Cardiac septum (tissue), 1 donor: ENCODE data around the gene DCAF16. TPM values are rescaled to one million over a fixed set of nuclear protein-coding genes. Genes with fewer than 3 reads are reported as not detected.

Source experiments
- DNase-seq: peaks from one replicate; pipeline ENCODE4 v3.0.0-alpha.2; 2020; ENCODE audit warnings: low spot score
- intact Hi-C: fragments of 100-400 bp; cut with DNase I; formaldehyde crosslinking; loops from one replicate; pipeline ENCODE4 v1.14.0; 2022
- total RNA-seq: library from RNA; stranded (reverse); fragmentation: NEBNext Ultra II Directional; extraction: Animal tissue kit (Norgen Biotek cat#: 25700); gene quantifications from one replicate; pipeline ENCODE4 v1.2.1, GENCODE V29; 2021
- donor health status: DM: no; HTN: no; CAD: no.

Gene DCAF16
- total RNA-seq, 1 donor from 2014 or later: 17.9 TPM

- DNase-seq: no peak
- intact Hi-C loops: no loop called here
These were observed 23.2 kb downstream of the DCAF16 start for GRCh38 chr4:17787315-17787714.

DNA sequence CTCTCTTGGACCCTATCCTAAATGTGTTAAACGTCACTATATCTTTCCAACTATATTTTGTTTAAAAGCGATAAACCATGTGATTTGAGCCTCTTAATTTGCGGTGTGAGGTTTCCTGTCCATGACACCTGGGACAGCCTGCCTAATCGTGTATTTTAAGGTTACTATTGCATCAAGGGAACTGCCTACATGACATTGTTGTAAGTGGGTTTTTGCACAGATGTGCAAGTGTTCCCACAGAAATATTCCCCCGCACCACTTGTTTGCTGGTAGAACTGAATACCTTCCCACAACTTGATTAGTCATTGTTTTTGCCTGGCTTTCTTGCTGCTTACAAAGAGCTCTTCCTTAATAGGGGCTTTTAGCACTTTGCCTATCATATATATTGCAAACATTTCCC lies 24.0 kb downstream of the DCAF16 start:
- no peak for DNase-seq
- intact Hi-C loops: no loop called here

DNA sequence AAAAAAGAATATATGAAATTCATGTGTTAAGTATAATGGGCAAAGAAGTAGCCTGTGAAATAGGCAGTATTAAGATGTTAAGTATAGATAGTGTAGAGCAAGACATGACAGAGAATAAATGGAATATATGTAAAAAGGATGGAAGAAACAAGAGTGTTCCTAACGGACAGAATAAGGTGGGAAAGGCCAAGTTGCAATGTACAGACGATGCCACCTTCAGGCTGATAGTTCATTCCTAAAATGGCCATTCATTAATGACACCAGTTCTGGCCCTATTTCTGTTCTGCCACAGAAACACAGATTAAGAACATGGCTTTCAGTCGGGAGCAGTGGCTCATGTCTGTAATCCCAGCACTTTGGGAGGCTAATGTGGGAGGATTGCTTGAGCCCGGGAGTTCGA lies 24.7 kb downstream of the DCAF16 start:
- no peak for DNase-seq
- intact Hi-C loops: no loop called here

DNA sequence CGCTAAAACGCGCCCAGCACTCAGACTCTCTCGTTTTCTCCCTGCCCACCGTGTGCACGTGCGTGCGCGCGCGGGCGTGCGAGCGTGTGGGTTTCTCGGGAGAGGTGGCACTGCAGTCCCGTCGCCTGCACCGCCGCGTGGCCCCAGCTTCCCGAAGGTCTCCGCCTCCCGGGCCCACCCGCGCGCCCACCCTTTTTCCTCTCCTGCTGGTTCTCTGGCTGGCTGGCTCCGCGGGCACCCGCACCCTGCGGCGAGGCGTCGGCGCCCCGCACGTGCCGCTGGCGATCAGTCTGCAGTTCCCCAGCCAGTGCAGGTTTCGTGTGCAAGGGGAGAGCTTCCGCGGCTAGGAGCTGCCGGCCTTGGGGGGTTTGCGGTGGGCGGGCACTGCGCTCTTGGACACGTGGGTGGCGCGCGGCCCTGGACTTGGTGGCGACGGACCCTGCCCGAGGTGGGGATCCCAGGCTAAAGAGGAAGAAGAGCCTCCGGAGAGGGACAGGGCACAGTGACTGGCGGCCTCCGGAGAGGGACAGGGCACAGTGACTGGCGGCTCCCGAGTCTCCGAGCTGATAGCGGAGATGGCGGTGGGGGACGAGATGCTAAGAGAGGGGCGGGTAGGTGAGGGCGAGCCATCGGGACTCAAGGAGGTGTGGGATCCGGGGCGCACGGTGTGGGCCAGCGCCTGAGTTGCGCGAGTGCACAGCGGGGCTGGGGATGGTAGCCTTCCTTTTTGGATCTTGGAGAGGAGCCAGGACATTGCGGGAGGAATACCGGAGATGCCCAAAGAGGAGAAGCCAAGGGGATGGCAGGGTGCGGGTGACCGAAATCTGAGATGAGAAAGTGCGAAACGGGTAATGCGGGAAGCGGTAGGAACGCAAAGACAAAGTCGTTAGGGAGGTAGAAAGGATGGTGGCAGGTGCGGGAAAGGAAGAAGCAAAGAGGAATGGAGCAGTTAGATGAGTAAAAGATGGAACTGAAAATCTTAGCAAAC lies 29.0 kb downstream of the DCAF16 start, which contains the start of gene FAM184B:
Gene FAM184B, minus strand, starts transcription at position 322 of the 988 bp plus-strand sequence. CDS start 322 bp downstream, outside the sequence.
- intact Hi-C loops: no loop called here

GRCh38 chr4:17780501-17781299 lies 29.9 kb downstream of the DCAF16 start:
- DNase-seq: no peak
- intact Hi-C loops: no loop called here

More for the DNA sequence above, 29.0 kb downstream of the DCAF16 start, which contains the start of gene FAM184B:
- DNase-seq: no peak

- intact Hi-C loops: no loop called here
These were observed 32.1 kb downstream of the DCAF16 start for GRCh38 chr4:17778431-17778830.

GRCh38 chr4:17773135-17773698 lies 37.3 kb downstream of the DCAF16 start:
- intact Hi-C loops: no loop called here
- no peak for DNase-seq

More at GRCh38 chr4:17778431-17778830, 32.1 kb downstream of the DCAF16 start:
- no peak for DNase-seq

DNA sequence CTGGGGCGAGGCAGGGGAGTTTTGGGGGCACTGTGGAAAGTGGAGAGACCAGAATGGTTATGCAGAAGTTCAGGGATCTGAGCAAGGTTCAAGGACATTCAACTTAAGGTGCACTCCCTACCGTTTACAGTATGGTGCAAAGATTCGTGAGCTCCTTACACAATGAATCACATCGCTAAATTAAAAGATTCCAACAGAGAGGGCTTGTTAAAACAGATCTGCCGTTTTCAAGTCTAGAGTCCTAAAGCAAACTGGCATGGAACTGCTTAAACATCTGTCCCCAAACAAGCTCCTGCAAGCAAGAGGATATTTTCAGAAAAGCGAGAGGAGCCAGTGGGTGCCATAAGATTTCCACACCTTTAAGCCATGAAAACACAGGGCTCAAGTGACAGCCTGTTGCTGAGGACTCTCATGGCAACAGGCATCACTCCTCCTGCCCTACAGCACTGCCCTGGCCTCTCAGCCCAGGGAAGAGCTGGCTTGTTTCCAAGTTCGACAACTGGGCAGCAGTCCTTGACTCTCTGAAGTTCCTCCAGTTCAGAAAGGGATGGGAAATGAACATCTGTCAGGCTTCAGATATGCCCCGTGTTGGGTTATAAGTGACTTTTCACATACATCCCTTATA lies 39.2 kb downstream of the DCAF16 start:
- intact Hi-C loops: no loop called here
- no peak for DNase-seq

DNA sequence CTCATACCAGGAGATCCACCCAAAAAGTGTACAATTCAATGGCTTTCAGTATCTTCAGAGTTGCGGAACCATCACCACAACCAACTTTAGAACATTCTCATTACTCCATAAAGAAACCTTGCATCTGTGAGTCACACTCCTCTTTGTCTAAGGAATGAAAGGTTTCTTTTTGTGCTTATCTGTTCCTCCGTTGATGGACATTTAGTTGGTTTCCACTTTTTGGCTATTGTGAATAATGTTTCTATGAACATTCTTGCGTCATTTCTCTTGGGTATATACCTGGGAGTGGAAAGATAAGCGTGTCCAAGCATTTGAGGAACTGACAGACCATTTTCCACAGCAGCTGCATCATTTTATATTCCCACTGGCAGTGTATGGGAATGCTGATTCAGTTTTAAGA lies 39.7 kb downstream of the DCAF16 start:
- no peak for DNase-seq
- intact Hi-C loops: no loop called here

DNA sequence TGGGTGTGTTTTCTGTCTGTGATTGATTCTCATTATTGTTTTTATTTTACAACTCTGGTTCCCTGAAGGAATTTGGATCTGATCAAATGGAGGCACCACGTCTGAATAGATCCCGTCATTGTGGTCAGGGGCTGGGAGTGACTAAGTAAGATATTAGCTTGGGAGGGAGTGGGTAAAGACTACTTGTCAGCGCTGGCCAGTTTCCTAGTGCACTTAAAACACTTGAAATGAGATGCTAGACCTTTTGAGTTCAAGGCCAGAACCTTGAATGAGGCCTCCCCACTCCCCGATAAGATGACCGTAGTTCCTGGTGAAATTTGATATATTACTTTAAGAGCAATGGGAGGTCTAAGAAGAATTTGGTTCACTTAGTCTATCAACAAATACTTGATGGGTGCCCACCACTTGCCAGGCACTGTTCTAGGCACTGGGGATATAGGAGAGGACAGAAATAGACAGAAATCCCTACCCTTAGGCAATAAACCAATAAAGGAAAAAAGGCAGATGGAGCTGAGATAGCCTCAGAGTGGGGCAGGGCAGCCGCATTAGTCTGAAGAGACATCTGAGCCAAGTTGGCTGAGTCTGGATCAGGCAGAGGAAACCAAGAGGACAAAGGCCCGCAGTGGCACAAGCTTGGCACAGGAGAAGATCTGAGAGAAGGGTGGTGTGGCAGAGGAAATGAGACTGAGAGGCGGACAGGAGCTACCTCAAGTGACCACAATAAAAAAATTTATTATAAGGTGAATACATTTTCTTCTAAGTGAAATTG lies 41.0 kb downstream of the DCAF16 start:
- DNase-seq: no peak
- intact Hi-C loops: no loop called here

- intact Hi-C loops: no loop called here
- DNase-seq: no peak
These were observed 43.6 kb downstream of the DCAF16 start for GRCh38 chr4:17766826-17767458.

DNA sequence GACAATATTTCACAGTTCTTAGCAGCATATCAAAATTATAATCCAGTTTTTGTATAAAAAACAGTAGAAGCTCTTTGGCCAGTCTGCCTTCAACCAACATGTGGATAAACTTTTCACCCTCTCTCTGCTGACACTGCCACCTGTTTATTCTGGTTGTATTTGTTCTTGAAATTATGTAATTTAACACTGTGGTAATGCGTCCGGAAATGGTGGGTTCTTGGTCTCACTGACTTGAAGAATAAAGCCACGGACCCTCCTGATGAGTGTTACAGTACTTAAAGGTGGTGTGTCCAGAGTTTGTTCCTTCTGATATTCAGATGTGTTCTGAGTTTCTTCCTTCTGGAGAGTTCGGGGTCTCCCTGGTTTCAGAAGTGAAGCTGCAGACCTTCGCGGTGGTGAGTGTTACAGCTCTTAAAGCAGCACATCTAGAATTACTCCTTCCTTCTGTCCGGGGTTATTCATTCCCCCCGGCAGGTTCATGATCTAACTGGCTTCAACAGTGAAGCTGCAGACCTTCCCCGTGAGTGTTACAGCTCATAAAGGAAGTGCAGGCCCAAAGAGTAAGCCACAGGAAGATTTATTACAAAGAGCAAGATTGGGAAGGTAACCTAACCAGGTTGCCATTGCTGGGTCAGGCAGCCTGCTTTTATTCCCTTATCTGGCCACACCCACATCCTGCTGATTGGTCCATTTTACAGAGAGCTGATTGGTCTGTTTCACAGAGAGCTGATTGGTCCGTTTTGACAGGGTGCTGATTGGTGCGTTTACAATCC lies 44.9 kb downstream of the DCAF16 start:
- intact Hi-C loops: no loop called here
- no peak for DNase-seq

DNA sequence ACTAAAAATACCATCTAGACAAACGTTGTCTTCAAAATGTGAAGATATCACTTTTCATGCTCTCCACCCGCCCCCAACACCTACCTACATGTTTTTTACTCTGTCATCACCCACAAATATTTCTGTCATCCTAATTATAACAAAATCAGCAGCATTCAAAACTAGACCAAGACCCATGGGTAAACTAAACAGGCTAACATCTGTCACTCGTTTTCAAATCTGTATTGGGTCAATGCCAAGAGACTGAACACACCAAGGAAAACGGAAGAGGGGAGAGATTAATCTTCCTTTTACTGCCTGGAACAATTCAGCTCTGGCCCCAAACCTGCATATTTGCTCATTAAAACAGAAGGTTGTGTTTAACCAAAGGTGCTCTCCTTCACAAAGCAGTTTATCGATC lies 46.6 kb downstream of the DCAF16 start:
- intact Hi-C loops: no loop called here
- DNase-seq: no peak

- no peak for DNase-seq
- intact Hi-C loops: no loop called here
These were observed 47.1 kb downstream of the DCAF16 start for GRCh38 chr4:17763416-17763815.

DNA sequence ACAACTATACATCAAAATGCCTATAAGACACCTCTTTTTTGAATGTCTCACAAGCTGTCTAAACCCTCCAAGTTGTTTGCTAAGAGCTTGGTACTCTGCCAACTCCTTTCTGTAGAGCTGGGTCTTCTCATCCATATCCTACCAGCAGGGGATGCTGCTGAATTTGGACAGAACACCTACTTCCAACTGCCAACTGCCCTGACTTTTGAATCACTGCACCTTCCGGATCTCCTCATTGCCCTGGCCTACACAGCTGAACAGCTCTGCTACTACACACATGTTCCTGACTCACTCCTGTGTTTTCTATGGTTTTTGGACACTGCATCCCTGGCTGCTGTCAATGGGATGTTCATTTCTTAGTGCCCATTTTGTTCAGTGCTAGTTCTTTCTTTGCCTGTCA lies 47.8 kb downstream of the DCAF16 start:
- intact Hi-C loops: no loop called here
- DNase-seq: no peak

GRCh38 chr4:17761062-17761461 lies 49.5 kb downstream of the DCAF16 start:
- DNase-seq: no peak
- intact Hi-C loops: no loop called here

DNA sequence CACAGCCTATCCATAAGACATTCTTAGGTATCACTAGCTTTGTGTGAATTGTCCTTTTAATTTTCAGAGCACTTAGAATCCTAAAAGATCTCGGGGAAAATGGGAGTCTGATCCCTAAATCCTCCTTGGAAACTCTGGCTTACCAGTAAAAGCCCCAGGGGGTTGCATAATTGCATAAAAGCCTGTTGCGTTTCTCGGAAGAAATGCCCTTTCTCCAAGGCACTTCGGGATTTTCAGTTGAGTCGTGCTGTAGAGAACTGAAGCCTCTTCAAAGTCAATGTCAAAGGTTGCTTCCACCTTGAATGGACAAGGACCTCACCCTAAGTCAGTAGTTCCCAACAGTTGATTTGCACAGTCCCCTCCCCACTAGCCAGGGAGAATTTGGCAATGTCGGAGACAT lies 49.9 kb downstream of the DCAF16 start:
- no peak for DNase-seq
- intact Hi-C loops: no loop called here

DNA sequence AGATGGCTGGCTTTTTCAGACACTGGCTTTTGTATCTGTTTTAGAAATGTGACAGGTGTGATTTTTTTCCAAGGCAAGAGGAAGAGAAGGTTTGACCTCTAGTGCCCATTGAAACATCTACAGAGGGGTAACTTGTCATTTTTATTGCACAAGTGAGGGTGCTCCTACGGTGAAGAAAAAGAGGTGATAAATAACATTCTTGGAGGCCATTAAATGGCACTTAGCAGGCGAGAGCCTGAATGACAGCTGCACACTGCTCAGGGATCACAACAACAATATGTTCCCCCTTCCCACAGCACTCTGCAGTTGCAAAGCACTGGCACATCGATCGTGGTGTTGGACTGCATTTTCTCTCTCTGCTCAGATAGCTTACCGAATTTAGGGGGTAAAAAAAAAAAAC lies 52.1 kb downstream of the DCAF16 start:
- DNase-seq: no peak
- intact Hi-C loops: no loop called here
